Stimulated activated CD8-positive, alpha-beta memory T cell treated with anti-CD3 and anti-CD28 coated beads, Interleukin-15, amount 100 ng/mL, for 24 hours (primary cell): ENCODE data around the gene CAPZA3.
"Not testable (repeated sequence)": the region's sequence is repeated elsewhere in the genome, so short reads cannot be mapped to it uniquely, and the experiment has no call there.

Experiments
- DNase-seq: peaks from one replicate; pipeline ENCODE4 v3.0.0-alpha.2; 2020; ENCODE audit warnings: low read depth

The CAPZA3 gene

GRCh38 chr12:18737819-18738218 lies at the start of gene CAPZA3, which contains the start of gene PLCZ1:
CAPZA3 (plus strand) TSS chr12:18738119; CDS start chr12:18738269, 150 bp downstream.
PLCZ1 (minus strand) TSS chr12:18738012; CDS start chr12:18737371, 641 bp downstream.
- no peak for DNase-seq

GRCh38 chr12:18689771-18690170 lies 48.1 kb upstream of the CAPZA3 start:
- DNase-seq, result no peak

GRCh38 chr12:18690653-18691052 lies 47.3 kb upstream of the CAPZA3 start:
- no peak for DNase-seq

GRCh38 chr12:18693986-18694385 lies 43.9 kb upstream of the CAPZA3 start:
- not testable (repeated sequence) for DNase-seq

GRCh38 chr12:18696971-18697602 lies 40.8 kb upstream of the CAPZA3 start:
- no peak for DNase-seq

GRCh38 chr12:18700271-18700670 lies 37.6 kb upstream of the CAPZA3 start:
- no peak for DNase-seq

GRCh38 chr12:18703321-18703720 lies 34.6 kb upstream of the CAPZA3 start:
- no peak for DNase-seq

- no peak for DNase-seq
Measured at GRCh38 chr12:18703911-18704310, 34.0 kb upstream of the CAPZA3 start.

- DNase-seq, result no peak
Measured at GRCh38 chr12:18706798-18707197, 31.1 kb upstream of the CAPZA3 start.

- DNase-seq, result no peak
Measured at GRCh38 chr12:18716236-18716635, 21.7 kb upstream of the CAPZA3 start.

- no peak for DNase-seq
Measured at GRCh38 chr12:18718462-18718861, 19.5 kb upstream of the CAPZA3 start.

GRCh38 chr12:18719922-18720510 lies 17.9 kb upstream of the CAPZA3 start:
- no peak for DNase-seq

- no peak for DNase-seq
Measured at GRCh38 chr12:18720690-18721089, 17.2 kb upstream of the CAPZA3 start.

- DNase-seq, result no peak
Measured at GRCh38 chr12:18721452-18721851, 16.5 kb upstream of the CAPZA3 start.

GRCh38 chr12:18723752-18724151 lies 14.2 kb upstream of the CAPZA3 start:
- DNase-seq, result no peak

GRCh38 chr12:18731156-18731555 lies 6.8 kb upstream of the CAPZA3 start:
- DNase-seq, result no peak

- DNase-seq, result no peak
Measured at GRCh38 chr12:18747895-18748294, 10.0 kb downstream of the CAPZA3 start.

GRCh38 chr12:18749386-18749957 lies 11.6 kb downstream of the CAPZA3 start:
- no peak for DNase-seq

GRCh38 chr12:18750085-18750484 lies 12.2 kb downstream of the CAPZA3 start:
- no peak for DNase-seq

GRCh38 chr12:18751866-18752265 lies 13.9 kb downstream of the CAPZA3 start:
- no peak for DNase-seq

- DNase-seq, result no peak
Measured at GRCh38 chr12:18752280-18752920, 14.5 kb downstream of the CAPZA3 start.

- no peak for DNase-seq
Measured at GRCh38 chr12:18752947-18753346, 15.0 kb downstream of the CAPZA3 start.

GRCh38 chr12:18753481-18754123 lies 15.7 kb downstream of the CAPZA3 start:
- no peak for DNase-seq
